ENCODE results near the gene FAM200A. TPM values are rescaled to one million over a fixed set of nuclear protein-coding genes. Genes with fewer than 3 reads are reported as not detected.
"Not testable (repeated sequence)": the region's sequence is repeated elsewhere in the genome, so short reads cannot be mapped to it uniquely, and the experiment has no call there.

The FAM200A gene
- total RNA-seq, 2 donors from 2014 or later, result 2.7 to 4.3 TPM

DNA sequence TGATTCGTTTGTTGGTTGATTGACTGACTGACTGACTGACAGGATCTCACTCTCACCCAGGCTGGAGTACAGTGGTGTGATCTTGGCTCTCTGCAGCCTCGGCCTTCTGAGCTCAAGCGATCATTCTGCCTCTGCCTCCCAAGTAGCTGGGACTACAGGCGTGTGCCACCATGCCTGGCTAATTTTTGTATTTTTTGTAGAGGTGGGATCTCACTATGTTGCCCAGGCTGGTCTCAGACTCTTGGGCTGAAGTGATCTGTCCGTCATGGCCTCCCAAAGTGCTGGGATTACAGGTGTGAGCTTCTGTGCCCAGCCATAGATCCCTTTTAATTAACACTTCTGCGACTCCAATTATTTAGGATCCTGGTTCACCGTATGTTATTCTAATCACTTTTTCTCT lies 16.9 kb upstream of the FAM200A start:
- H3K4me3 Mint-ChIP-seq; H3K9me3 Mint-ChIP-seq; ATAC-seq; DNase-seq (ENCODE audit: low spot score); H3K27me3 Mint-ChIP-seq; H3K27ac Mint-ChIP-seq: not testable (repeated sequence)
- peaks cover 7 to 17% of the 10 kb centered on the region in 2 donors for H3K4me1 Mint-ChIP-seq (ENCODE audit: low read depth in 2 of 2)
- peaks cover 29% of the 10 kb centered on the region for H3K36me3 Mint-ChIP-seq

DNA sequence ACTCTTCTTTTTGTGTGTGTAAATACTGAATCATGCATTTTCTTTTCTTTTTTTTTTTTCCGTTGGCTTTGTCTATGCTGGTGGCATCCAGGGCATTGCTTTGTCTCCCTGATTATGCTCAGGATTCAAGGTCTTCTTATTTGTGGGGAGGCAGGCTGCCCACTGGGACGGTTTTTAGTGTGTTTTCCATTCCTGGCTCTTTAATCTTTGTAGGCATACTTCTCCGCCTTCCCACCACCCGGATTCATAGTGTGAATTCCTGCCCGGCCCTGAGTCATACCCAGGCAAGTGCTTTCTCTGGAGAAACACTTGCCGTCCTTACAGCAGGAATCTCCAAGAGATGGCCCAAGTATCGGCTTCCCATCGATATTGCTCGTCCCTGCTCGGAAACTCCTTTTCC lies 11.7 kb upstream of the FAM200A start:
- ATAC-seq, result no peak
- no peaks in the 10 kb centered on the region for H3K9me3 Mint-ChIP-seq
- peaks cover 33% of the 10 kb centered on the region for H3K36me3 Mint-ChIP-seq
- no peak for DNase-seq (ENCODE audit: low spot score)
- H3K4me3 Mint-ChIP-seq, result no peak overlapping the region
- no peaks in the 10 kb centered on the region for H3K27me3 Mint-ChIP-seq
- peak overlapping the region; percentile 17 to 49 for H3K27ac Mint-ChIP-seq
- H3K4me1 Mint-ChIP-seq (ENCODE audit: low read depth in 2 of 2), result peaks cover 39 to 43% of the 10 kb centered on the region in 2 donors

DNA sequence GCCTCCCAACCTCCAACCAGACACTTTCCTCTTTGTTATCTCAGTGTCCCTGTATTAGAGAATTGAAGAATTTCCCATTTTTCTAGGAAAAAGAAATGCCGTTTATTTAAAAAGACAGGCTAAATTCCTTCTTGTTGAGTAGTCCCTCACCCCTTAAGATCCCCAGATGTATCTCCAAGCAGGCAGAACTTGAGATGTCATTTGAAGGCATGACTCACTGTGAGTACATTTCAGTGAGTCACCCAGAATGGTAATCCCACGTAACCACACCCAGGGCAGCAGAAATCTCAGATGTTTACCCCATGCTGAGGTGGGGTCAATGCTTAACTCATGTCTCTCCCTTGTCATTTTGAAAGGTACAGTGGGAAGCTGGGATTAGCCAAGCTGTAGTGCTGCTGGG lies 10.9 kb upstream of the FAM200A start:
- peaks cover 38% of the 10 kb centered on the region for H3K36me3 Mint-ChIP-seq
- DNase-seq (ENCODE audit: low spot score) (no peak), ATAC-seq (peak in 1 of 2 donors; percentile 39)
- H3K27ac Mint-ChIP-seq, result peak overlapping the region; percentile 20 to 70
- peaks cover 42 to 46% of the 10 kb centered on the region in 2 donors for H3K4me1 Mint-ChIP-seq (ENCODE audit: low read depth in 2 of 2)
- H3K4me3 Mint-ChIP-seq, result peak overlapping the region; percentile 45
- H3K9me3 Mint-ChIP-seq, result no peaks in the 10 kb centered on the region
- H3K27me3 Mint-ChIP-seq, result no peaks in the 10 kb centered on the region

DNA sequence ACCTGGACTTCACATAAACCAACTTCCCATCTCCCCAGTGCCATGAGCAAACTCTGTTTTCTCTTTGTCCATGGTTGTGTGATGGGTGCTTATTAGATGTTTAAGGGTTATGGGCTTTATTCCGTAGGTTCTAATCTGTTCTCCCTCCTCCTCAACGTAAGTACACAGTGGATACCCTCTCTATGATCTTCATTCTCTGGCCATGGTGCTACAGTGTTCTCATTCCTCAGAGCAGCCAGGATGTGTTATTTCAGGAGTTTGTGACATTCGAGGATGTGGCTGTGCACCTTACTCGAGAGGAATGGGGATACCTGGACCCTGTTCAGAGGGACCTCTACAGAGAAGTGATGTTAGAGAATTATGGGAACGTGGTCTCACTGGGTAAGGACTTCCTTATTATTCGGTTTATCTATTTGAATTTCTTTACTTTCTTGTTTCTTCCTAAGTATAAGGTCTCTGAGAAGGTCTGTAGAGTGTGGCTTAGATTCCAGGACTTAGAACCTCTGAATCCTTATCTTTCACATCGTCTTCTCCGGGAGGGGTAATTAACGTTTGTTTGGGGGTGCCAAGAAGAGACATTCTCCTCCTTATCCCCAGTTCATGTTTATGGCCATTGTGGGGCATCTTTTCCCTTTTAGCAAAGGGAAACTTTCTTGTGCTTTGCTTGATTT lies 10.3 kb upstream of the FAM200A start:
- ATAC-seq (no peak), DNase-seq (ENCODE audit: low spot score) (no peak)
- Mint-ChIP-seq H3K9me3 (no peaks in the 10 kb centered on the region), H3K27ac (peak overlapping the region; percentile 20 to 70), H3K36me3 (peaks cover 39% of the 10 kb centered on the region), H3K27me3 (no peaks in the 10 kb centered on the region), H3K4me3 (peak overlapping the region; percentile 45), H3K4me1 (ENCODE audit: low read depth in 2 of 2) (peaks cover 48 to 49% of the 10 kb centered on the region in 2 donors)

DNA sequence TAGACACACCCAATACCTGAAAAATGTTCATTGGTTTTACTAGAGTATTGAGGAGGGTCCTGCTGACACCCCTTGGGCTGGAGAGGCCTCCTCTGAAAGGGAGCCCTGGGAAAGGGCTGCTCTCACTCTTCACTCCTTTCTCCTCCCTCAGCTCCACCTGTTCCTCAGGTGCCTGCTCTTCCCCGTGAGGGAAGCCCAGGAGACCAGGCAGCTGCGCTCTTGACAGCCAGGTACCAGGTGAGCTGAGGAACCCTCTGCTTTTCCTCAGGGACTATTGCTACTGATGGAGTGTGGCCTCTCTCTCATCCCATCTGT lies 9.8 kb upstream of the FAM200A start:
- peak overlapping the region; percentile 21 for H3K4me3 Mint-ChIP-seq

DNA sequence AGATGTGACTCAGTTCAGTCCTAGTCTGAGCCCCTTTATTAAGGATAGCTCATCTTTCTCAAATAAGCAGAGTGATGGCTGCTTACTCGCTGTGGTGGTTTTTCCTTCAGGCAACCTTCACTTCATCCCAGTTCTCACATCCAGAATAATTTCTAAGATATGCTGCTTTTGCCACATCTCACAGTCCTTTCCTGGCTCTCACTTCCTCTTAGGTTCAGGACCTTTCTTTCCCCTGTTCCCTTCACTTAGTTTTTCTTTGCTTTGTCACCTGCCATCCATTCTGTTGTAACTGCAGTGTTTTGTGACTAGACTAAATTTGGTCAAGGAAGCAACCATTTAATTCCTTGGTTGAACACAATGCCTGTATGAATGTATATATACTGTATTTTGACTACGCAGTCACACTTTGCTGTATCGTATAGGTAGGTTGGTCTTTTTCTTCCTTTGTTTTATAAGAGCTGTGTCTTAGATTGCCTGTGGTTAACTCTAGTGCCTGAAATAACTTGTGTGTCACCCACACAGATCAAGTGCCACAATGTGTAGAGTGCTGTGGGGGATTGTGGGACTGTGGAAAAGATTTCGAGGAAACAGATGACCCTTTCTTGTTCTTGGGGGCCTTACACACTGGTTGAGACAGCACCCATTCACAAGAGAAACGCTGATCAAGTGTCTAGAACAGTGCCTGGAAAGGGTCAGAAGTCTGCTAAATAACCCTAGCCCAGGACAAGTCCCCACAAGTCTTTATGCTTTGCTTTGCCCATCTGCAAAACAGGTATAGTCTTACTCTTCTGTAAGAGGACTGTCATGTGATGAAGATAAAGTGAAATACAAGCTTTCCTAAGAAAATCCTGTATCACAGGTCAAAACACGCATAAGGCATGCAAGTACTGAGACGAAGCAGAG lies 9.2 kb upstream of the FAM200A start:
- DNase-seq (ENCODE audit: low spot score) (no peak), ATAC-seq (no peak)
- Mint-ChIP-seq H3K27me3 (no peaks in the 10 kb centered on the region), H3K36me3 (peaks cover 39% of the 10 kb centered on the region), H3K4me1 (ENCODE audit: low read depth in 2 of 2) (peaks cover 49 to 50% of the 10 kb centered on the region in 2 donors), H3K27ac (peak overlapping the region; percentile 63 to 100), H3K4me3 (peak overlapping the region; percentile 60), H3K9me3 (no peaks in the 10 kb centered on the region)

More for the DNA sequence above, 9.8 kb upstream of the FAM200A start:
- Mint-ChIP-seq H3K4me1 (ENCODE audit: low read depth in 2 of 2) (peaks cover 50 to 51% of the 10 kb centered on the region in 2 donors), H3K9me3 (no peaks in the 10 kb centered on the region), H3K36me3 (peaks cover 39% of the 10 kb centered on the region), H3K27me3 (no peaks in the 10 kb centered on the region), H3K27ac (peak overlapping the region; percentile 20 to 70)
- no peak for ATAC-seq
- DNase-seq (ENCODE audit: low spot score), result no peak

DNA sequence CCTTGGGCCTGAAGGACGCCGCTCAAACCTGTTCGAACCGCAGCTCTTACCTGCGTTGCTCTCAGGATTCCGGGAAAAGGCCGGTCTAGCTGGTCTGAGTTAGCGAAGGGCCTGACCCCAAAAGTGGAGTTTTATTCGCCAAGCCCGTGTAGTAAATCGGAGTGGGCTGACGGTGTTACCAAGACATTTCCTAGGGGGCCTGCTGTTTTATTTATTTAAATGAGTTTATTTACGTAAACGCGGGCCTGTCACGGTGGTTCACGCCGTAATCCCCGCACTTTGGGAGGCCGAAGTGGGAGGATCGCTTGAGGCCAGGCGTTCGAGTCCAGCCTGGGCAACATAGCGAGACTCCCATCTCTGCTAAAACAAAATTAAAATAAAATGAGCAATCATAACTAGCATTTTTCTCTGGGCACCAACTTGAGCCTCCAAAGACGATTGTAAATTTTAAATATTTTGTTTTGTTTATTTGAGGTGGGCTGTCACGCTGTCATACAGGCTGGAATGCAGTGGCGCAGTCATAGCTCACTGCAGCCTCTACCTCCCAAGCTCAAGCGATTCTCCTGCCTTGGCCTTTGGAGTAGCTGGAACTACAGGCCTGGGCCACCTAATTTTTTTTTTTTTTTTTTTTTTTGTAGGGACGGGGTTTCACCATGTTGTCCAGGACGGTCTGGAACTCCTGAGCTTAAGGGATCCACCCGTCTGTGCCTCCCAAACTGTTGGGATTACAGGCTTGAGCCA lies 7.4 kb upstream of the FAM200A start:
- peaks cover 41% of the 10 kb centered on the region for H3K36me3 Mint-ChIP-seq

DNA sequence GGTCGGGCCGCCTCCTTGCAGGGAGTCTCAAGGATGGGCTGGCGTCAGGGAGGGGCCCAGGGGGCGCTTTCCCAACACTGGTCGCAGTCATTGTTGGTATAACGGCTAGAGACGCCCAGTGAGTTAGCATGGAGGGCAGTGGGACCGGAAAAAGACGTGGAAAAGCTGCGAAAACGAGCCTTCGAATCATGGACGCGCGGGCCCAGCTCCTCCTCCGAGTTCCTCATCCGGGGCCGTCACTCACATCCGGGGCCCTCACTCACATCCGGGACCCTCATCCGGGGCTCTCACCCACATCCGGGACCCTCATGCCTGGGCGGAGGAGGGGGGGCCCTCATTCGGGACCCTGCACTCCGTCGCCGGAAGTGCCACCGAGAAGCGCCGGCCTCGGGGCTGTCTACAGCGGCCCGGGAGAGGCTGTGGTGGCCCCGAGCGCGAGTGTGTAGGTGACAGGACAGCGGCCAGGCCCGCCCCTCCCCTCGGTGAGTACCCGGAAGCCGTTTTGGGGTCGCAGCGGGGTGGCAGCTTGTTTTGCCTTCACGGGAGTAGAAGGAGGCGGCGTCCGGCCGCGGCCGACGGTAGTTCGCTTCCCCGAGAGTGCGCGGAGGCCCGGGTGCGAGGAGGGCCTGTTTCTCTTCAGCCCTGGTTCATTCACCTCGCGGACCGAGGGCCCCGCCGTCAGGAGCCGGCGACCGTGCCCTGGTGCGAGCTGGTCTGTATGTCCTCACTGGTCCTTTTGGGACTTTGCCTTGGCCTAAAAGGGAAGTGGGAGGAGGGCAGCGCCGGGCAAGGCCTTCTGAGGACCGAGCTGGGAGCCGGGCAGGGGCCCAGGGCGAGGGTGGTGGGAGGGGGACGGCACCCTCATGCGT lies 6.6 kb upstream of the FAM200A start, which contains the start of gene ZNF655:
Gene ZNF655 (plus strand): TSS at position 337 of the 869 bp plus-strand sequence. CDS start 1,918 bp downstream, outside the sequence.
- Mint-ChIP-seq H3K27ac (peak within 1 kb of the TSS; percentile 99 to 100), H3K9me3 (no peaks in the 10 kb centered on the region), H3K4me1 (ENCODE audit: low read depth in 2 of 2) (peaks cover 40 to 45% of the 10 kb centered on the region in 2 donors), H3K36me3 (peaks cover 35% of the 10 kb centered on the region), H3K27me3 (no peaks in the 10 kb centered on the region), H3K4me3 (peak within 1 kb of the TSS; percentile 100)
- ATAC-seq, result peak; percentile 91 to 95
- peak; percentile 94 for DNase-seq (ENCODE audit: low spot score)

More for the DNA sequence above, 7.4 kb upstream of the FAM200A start:
- DNase-seq (ENCODE audit: low spot score), result no peak
- Mint-ChIP-seq H3K9me3 (no peaks in the 10 kb centered on the region), H3K27ac (peak overlapping the region; percentile 99 to 100), H3K4me3 (peak overlapping the region; percentile 100), H3K27me3 (no peaks in the 10 kb centered on the region), H3K4me1 (ENCODE audit: low read depth in 2 of 2) (peaks cover 48 to 54% of the 10 kb centered on the region in 2 donors)
- no peak for ATAC-seq

DNA sequence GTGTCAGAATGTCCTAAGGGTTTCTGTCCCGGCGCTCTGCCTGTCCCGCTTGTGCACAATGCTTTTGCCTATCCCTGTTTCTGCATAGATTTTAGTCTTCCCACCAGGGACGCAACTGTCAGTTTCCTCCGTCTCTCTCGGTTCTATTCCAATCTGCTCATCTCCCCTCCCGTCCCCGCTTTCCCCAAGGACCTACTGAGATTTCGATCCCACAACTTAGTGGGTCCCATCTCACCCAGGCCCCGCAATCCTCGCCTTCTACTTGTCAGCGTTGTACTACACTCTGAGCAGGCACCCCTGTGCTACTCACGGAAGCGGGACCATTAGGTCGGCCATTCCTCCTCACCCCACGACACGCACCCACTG lies 6.0 kb upstream of the FAM200A start:
- Mint-ChIP-seq H3K4me3 (peak overlapping the region; percentile 100), H3K27me3 (no peaks in the 10 kb centered on the region), H3K36me3 (peaks cover 36% of the 10 kb centered on the region), H3K27ac (peak overlapping the region; percentile 99 to 100), H3K9me3 (no peaks in the 10 kb centered on the region), H3K4me1 (ENCODE audit: low read depth in 2 of 2) (peaks cover 43 to 49% of the 10 kb centered on the region in 2 donors)
- DNase-seq (ENCODE audit: low spot score) (no peak), ATAC-seq (peak in 1 of 2 donors; percentile 75)

DNA sequence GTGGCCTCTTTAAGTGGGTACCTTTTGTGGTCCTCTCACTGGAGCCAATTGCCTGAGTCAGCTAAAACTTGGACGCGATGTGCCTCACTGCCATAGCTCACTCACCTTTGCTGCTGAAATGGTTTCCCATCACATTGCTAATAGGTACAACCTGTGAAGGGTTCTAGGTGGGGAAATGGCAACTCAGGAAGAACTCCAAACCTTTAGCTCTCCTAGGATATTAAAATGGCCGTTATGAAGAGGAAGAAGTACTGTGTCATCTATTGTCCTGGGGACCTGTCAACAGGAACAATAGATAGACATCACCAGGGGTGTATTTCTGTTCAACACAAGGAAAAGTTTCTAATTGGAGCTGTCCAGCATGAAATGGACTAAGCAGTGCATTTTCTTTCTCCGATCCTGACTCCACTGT lies 5.3 kb upstream of the FAM200A start:
- Mint-ChIP-seq H3K27me3 (no peaks in the 10 kb centered on the region), H3K36me3 (peaks cover 29% of the 10 kb centered on the region), H3K4me3 (peak overlapping the region; percentile 100), H3K27ac (peak overlapping the region; percentile 99 to 100), H3K9me3 (no peaks in the 10 kb centered on the region), H3K4me1 (ENCODE audit: low read depth in 2 of 2) (peaks cover 39 to 49% of the 10 kb centered on the region in 2 donors)
- ATAC-seq, result no peak
- DNase-seq (ENCODE audit: low spot score), result no peak

DNA sequence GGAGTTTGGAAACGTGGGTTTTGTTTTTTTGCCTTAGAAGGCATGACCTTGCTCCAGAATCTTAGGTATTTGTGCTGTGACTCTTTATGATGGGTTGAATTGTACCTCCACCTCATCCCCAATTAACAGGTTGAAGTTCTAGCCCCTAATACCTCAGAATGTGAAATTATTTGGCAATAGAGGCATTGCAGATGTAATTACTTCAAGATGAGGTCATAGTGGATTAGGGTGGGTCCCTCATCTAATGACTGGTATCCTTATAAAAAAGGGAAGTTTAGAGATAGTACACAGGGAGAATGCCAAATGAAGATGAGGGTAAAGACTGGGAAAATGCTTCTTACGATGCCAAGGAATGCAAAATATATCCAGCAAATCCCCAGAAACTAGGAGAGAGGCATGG lies 3.0 kb upstream of the FAM200A start:
- no peak overlapping the region for H3K4me3 Mint-ChIP-seq
- no peak for DNase-seq (ENCODE audit: low spot score)
- no peaks in the 10 kb centered on the region for H3K27me3 Mint-ChIP-seq
- no peak overlapping the region for H3K27ac Mint-ChIP-seq
- peaks cover 19% of the 10 kb centered on the region for H3K36me3 Mint-ChIP-seq
- ATAC-seq, result no peak
- H3K4me1 Mint-ChIP-seq (ENCODE audit: low read depth in 2 of 2), result peaks cover 28 to 38% of the 10 kb centered on the region in 2 donors
- H3K9me3 Mint-ChIP-seq, result no peaks in the 10 kb centered on the region

DNA sequence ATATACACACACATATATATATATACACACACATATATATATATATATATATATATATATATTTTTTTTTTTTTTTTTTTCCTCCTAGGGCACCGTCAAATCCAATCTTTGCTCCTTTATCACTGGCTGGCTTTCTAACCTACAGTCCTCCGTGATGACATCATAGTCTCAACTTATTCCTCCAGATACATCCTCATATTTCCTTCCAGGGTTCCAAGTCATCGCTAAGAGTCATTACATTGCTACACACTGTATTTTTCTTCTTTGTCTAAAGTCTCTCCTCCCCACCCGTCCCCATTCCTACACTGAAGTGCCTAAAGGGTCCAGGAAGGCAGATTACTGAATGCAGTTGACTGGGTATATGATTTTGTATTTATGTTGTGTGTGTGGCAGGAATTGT lies 1.1 kb upstream of the FAM200A start:
- H3K4me1 Mint-ChIP-seq (ENCODE audit: low read depth in 2 of 2), result peaks cover 27 to 36% of the 10 kb centered on the region in 2 donors
- DNase-seq (ENCODE audit: low spot score), result no peak
- H3K27ac Mint-ChIP-seq, result no peak overlapping the region
- peaks cover 21% of the 10 kb centered on the region for H3K36me3 Mint-ChIP-seq
- ATAC-seq, result no peak
- no peaks in the 10 kb centered on the region for H3K9me3 Mint-ChIP-seq
- H3K27me3 Mint-ChIP-seq, result no peaks in the 10 kb centered on the region
- peak overlapping the region; percentile 95 for H3K4me3 Mint-ChIP-seq

DNA sequence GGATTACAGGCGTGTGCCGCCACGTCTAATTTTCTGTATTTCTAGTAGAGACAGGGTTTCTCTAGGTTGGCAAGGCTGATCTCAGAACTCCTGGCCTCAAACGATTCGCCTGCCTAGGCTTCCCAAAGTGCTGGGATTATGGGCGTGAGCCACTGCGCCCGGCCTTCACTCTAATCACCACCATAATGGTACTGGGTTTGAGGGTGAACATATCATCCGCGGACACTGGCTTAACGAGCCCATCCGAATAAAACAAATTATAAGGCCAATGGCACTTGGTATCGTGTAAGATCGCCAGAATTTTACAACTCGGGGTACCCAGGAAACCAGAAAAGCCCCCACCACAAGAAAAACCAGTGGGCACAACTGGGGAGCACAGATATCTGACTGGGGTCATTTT lies 580 bp downstream of the FAM200A start:
- Mint-ChIP-seq H3K27me3 (no peaks in the 10 kb centered on the region), H3K9me3 (no peaks in the 10 kb centered on the region), H3K36me3 (peaks cover 19% of the 10 kb centered on the region), H3K27ac (peak overlapping the region; percentile 92), H3K4me3 (peak overlapping the region; percentile 95), H3K4me1 (ENCODE audit: low read depth in 2 of 2) (peaks cover 19 to 26% of the 10 kb centered on the region in 2 donors)
- ATAC-seq (peak in 1 of 2 donors; percentile 11), DNase-seq (ENCODE audit: low spot score) (no peak)
